Neural progenitor cell (in vitro differentiated cells): ENCODE measurements around the gene UGT1A4.

Source experiments
- EZH2 ChIP-seq: fragments of 200-600 bp; sonication (generic); IDR thresholded peaks from 2 replicates; pipeline ENCODE4 v1.6.1; 2017; ENCODE audit warnings: antibody characterized with exemption, mild to moderate bottlenecking, moderate library complexity
- TF ChIP-seq, protein P1 (sequence below): fragments of 200-600 bp; sonication (generic); IDR thresholded peaks from 2 replicates; pipeline ENCODE4 v1.5.1; 2017; ENCODE audit warnings: antibody characterized with exemption, mild to moderate bottlenecking

DNA sequence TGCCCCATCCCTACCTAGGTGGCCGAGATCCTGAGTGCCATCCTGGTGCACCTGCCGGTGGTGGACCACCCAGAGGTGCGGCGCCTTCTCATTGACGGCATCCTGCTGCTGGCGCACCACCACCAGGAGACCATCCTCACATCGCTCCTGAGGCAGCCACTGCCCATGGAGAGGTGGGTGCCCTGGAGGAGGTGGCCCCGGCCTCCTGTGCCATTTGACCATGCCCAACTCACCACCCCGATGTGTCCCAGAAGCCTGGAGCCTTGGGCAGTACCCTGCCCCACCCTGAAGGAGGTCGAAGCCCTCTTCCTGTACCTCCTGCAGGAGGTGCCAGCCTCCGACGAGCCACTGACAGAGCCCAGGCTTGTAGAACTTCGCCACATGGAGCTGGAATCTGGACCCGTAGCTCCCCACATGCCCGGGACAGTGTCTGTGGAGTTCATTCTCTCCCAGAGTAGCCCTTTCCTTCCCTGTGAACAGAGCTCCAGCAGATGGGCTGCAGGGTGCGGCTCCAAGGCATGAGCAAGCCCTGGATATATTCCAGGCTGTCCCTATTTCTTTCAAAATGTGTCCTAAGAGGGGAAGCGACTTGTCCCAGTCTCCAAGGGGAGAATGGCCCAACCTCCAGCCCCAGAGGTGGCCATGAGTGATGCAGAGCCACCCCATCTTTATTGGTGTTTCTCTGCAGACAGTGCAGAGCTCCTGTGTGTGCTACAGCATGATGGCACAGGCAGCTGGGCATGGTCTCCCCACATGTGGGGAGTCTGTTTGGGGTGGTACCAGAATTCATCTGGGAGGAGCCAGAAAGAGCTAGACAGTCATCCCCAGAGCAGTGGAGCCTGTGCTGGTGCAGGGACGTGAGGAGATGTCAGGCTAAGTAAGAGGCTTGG lies 101.6 kb downstream of the UGT1A4 start:
- TF ChIP-seq, protein P1, sequence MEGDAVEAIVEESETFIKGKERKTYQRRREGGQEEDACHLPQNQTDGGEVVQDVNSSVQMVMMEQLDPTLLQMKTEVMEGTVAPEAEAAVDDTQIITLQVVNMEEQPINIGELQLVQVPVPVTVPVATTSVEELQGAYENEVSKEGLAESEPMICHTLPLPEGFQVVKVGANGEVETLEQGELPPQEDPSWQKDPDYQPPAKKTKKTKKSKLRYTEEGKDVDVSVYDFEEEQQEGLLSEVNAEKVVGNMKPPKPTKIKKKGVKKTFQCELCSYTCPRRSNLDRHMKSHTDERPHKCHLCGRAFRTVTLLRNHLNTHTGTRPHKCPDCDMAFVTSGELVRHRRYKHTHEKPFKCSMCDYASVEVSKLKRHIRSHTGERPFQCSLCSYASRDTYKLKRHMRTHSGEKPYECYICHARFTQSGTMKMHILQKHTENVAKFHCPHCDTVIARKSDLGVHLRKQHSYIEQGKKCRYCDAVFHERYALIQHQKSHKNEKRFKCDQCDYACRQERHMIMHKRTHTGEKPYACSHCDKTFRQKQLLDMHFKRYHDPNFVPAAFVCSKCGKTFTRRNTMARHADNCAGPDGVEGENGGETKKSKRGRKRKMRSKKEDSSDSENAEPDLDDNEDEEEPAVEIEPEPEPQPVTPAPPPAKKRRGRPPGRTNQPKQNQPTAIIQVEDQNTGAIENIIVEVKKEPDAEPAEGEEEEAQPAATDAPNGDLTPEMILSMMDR: no peak
- no peak for TF ChIP-seq EZH2
